GM19193 (cell line): Measurements from ENCODE around the gene PLLP.

Source experiments
- POLR2A ChIP-seq: IDR thresholded peaks from 4 replicates; pipeline ENCODE4 v1.6.1; 2011; ENCODE audit not compliant: insufficient read depth, insufficient read length; ENCODE audit errors: extremely low read depth

The PLLP gene, protein sequence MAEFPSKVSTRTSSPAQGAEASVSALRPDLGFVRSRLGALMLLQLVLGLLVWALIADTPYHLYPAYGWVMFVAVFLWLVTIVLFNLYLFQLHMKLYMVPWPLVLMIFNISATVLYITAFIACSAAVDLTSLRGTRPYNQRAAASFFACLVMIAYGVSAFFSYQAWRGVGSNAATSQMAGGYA

DNA sequence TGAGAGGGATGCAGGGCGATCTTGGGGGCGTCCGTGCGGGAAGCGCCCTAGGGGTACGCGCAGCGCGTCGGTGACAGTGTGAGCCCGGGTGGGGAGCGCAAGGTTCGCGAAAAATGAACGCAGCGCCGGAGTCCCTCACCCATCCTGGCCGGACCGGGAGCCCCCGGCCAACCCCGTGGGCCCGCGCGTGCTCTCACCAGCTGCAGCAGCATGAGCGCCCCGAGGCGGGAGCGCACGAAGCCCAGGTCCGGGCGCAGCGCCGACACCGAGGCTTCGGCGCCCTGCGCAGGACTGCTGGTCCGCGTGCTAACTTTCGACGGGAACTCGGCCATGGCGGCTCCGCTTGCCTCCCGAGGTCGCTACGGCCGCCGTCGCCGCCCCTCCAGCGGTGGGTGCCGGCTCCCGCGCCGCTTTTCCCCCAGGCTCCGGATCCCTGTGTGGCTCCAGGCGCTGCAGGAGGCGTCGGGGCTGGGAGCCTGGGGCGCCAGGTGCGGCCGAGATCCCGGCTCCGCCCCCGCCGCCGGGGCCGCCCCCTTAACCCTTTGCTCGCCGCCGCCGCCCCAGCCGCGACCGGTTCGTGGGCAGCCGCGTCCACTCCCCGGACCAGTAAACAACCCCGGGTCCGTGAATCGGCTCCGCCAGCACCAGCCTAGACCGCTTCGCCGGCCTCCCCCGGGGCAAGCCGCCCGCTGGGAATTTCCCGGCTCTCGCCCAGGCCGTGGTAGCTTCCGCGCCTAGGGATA is at the start of gene PLLP:
PLLP (minus strand) TSS at position 464 of the 743 bp plus-strand sequence; CDS start at position 332, 132 bp downstream.
- no peak for TF ChIP-seq POLR2A

DNA sequence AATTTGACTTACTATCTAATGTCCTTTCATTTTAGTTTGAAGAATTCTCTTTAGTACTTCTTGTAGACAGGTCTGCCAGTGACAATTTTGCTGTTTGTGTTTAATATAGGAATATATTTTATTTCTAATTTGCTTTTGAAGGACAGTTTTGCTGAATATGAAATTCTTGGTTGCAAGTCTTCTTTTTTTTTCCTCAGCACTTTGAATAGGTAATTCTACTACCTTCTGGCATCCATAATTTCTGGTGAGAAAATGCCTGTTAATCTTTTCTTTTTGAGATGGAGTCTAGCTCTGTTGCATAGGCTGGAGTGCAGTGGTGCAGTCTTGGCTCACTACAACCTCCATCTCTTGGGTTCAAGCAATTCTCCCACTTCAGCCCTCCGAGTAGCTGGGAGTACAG is 48.9 kb upstream of the PLLP start:
- TF ChIP-seq POLR2A, result no peak

DNA sequence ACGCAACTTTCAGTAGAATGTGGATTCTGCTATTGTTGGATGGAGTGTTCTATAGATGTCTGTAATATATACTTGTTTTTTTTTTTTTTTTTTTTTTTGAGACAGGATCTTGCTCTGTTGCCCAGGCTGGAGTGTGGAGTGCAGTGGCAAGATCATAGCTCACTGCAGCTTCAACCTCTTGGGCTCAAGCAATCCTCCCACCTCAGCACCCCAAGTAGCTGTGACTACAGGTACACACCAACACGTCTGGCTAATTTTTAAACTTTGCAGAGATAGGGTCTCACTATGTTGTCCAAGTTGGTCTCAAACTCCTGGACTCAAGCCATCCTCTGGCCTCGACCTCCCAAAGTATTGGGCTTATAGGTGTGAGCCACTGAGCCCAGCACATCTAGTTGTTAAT is 46.9 kb upstream of the PLLP start:
- TF ChIP-seq POLR2A, result no peak

DNA sequence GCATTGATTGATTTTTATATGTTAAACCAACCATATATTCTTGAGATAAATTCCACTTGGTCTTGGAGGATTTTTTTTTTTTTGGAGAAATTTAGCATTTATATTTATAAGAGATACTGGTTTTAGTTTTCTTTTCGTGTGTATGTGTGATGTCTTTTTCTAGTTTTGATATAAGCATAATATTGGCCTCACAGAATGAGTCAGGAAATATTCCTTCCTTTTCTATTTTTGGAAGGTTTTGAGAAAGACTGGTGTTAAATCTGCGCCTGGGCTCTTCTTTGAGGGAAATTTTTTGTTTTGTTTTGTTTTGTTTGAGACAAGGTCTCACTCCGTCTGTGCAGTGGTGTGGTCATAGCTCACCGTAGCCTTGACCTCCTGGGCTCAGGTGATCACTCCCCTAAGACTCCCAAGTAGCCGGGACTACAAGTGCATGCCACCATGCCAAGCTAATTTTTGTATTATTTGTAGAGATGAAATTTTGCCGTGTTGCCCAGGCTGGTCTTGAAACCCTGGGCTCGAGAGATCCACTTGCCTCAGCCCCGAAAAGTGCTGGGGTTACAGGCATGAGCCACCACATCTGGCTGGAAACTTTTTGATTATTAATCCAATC is 45.4 kb upstream of the PLLP start:
- TF ChIP-seq POLR2A, result no peak

DNA sequence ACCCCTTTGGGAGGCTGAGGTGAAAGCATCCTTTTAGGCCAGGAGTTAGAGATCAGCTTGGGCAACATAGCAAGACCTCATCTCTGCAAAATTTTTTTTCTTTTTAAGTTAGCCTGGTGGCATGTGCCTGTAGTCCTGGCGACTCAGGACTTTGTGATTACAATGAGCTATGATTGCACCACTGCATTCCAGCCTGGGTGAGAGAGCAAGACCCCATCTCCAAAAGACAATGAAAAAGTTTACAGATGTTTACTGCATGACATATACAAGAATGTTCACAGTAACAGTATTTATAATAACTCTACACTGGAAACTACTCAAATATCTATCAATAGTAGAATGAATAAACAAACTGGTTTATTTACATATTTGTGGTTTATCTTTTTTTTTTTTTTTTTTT is 41.0 kb upstream of the PLLP start:
- TF ChIP-seq POLR2A, result no peak

DNA sequence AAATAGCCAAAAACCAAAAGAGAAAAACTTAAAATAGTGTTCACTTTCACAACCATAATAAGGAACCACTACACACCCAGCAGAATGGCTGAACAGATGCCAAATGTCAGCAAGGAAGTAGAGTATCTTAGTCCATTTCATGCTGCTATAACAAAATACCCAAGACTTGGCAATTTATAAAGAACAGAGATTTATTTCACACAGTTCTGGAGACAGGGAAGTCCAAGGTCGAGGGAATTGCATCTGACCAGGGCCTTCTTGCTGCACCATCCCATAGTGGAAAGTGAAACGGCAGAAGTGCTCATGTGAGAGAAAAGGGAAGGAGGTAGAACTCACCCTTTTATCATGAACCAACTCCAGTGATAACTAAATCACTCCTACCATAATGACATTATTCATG is 40.3 kb upstream of the PLLP start:
- TF ChIP-seq POLR2A, result no peak

DNA sequence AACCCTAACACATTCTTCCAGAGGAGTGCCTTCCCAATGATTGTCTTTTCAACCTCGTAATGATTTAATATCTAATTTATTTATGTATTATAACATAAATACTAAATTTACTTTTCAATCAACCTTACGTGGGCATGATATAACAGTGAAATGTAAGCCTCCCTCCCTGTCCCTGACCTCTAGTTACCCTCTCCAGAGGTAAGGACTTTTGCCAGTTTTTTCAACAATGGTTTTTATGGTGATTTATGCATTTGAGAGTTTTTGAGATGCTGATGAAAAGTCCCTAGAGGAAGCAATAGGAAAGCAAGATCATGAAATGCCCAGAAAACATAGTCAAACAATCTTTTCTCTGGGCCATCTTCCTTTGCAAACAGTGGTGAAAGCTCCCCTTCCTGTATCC is 35.2 kb upstream of the PLLP start:
- TF ChIP-seq POLR2A, result no peak

DNA sequence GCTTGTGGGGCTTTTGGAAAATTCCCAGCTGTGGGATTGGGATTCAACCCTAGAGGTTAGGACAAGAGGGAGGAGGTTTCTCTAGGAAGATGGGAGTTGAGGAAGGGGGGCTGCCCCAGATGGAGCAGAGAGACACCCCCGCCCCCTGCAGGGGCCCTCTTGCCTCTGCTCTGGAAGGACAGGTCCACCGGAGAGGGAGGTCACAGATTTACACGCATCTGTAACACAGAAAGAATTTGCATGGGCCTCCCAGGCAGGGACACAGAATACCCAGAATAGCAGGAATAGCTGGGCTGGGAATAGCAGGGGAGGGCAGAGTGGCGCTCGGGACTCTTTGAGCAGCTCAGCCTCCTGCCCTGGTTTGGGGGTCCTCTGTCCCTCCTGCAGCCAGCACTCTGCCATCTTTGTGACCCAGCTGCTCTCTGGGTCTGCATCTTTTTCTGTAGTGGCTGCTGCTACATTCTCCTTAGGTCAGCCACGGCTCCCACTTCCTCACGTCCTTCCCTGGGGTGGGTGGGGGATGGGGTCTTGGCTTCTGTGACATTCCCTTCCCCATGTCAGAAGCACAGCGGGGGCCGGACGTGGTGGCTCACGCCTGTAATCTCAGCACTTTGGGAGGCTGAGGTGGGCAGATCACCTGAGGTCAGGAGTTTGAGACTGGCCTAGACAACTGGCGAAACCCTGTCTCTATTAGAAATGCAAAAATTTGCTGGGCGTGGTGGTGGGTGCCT is 33.9 kb upstream of the PLLP start:
- TF ChIP-seq POLR2A, result no peak

DNA sequence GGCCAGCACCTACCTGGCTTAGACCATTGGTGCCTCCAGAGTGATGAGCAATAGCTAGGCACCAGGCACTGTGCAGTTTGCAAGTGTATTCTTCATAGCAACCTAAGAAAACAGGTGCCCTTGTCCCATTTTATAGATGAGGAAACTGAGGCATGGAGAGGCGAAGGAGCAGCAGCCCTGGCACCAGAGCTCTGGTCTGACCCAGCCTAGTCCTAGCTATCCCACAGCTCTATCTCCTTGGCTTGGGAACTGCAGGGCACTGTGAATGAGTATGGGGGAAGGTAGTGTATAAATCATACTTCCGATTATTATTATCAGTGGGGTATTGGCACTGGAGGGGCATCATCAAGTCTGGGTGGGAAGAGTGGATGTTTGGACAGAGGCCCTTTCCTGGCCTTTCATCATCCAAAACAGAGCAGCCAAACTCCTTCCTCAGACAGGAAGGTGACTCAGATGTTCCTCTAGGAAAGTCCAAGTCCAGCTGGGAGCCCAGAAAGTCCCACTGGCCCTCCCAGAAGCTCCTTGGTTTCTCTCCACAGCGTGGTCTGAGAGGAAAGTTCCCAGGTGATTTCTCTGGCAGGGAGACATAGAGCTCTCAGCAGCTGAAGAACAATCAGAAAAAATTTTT is 32.0 kb upstream of the PLLP start:
- no peak for TF ChIP-seq POLR2A

DNA sequence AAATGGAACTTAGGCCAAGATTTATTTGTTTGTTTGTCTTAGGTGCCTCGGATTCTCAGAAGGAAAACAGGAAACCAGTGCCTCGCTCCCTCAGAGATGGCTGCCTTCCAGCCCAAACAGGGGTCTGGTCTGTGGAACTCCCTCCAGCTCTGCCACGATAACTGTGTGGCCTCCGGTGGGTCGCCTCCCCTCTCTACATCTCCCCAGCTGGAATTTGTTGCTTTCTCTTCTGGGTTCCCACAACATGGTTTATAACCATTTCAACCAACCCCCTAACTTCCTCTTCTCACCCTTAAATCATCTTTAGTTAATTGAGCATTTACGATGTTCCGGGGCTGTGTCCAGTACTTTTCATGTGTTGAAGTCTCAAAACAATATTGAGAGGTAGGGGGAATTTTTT is 30.9 kb upstream of the PLLP start:
- no peak for TF ChIP-seq POLR2A

DNA sequence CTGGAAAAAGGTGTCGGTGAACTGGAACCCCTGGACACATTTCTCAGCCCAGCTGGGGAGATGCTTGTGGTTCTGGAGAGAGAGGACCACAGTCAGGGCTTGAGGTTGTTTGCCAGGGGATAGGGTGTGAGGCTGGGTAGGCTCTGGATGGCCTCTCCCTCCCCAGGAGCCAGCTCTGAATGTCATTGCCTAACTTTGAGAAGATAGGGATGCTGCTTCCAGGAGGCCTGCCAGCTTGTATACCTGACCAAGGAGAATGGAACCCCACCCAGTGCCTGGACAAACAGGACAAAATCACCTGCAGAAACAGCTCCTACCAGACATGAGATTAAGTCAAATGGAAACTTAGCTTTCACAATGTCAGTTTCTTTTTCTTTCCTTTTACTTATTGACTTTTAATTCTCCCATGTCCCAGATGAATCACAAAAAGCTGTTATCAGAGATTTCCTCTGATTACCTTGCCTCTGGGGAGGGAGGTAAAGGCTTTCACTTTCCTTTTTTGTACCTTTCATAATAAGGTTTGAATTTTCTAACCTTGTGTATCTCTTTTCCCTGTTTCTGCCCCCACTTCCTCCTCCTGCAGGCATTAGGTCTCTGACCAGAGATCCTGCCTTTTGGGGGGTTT is 29.8 kb upstream of the PLLP start:
- no peak for TF ChIP-seq POLR2A

DNA sequence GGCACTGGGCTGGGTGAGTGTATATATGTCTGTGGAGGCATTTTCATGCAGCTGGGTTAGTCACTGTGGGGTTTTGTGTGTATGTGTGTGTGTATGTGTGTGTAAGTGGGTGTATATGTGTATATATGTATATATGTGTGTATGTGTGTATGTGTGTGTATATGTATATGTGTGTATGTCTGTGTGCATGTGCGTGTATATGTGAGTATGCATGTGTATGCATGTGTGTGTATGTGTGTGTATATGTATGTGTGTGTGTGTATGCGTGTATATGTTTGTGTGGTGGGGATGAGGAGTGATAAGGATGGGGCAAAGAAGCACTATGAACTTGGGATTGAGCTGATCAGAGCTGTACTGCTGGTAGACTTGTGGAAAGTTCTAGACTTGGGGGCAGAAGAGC is 29.0 kb upstream of the PLLP start:
- TF ChIP-seq POLR2A, result no peak

DNA sequence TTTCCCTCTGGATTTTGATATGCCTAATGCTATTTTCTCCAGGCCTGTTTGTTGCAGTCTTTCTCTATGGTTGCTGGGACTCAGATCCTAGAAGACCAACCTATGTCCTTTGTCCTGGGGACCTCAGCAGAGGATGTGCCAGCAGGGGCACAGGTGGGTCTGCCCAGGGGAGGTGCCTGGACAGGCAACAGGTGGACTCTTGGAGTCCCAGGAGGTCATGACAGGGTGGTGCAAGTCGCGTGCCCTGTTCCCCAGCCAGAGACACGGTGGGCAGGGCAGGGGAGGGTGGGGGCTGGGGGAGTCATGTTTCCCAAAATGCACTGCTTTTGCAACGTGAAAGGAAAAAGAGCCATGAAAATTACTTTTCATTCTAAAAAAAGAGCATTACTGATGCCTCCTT is 26.3 kb upstream of the PLLP start:
- no peak for TF ChIP-seq POLR2A

DNA sequence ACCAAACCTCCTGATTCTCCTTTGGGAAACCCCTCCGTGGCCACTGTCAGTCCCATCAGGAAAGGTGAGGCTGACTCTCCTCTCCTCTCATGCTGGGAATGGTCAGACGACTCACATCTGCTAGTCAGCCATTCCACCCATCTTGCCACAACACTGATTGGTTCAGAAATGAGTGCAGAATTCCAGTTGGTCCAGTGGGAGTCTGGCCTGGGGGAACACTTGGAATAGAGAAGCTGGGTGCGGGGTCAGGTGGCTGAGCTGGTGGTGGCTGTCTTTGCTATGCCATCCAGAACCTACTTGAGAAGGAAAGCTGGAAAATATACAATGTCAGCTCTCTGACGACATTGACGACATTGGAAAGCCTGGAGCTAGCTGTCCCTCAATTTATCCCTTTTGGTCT is 23.6 kb upstream of the PLLP start:
- no peak for TF ChIP-seq POLR2A

DNA sequence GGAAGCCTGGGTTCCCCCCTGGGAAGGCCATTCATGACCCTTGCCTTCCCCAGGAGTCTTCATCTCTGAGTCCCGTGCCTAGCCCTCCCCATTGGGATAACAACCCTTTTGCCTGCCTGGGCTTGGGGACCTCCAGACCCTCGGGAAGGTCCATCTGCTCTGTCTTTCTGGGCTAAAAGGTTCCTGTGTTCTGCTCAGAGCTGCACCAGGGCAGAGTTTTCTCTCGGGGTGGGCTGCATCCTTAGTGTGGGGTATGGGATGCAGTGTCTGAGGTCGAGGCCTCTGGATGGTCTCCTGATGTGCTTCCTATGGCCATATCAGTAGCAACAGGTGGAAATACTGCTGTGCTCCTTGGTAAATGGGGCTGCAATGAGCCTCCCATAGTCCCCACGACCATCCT is 22.9 kb upstream of the PLLP start:
- no peak for TF ChIP-seq POLR2A
